ENCODE measurements around the gene ATF6.

DNA sequence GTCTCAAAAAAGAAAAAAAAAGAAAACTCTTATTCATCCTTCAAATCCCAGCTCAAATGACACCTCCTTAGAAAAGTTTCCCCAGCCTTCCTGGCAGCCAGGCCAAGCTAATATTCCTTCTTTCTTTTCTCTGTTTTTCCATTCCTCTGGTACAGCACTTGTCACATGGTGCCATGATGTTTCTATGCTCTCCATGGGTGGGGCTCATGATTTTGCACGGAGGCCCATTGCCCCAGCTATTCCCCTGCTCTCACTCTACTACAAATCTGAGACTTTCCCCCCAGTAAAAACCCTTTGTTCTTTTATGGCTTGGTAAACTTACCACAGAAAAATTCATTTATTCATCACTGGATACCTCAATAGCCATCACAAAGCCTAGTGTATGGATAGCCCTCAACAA is 231.0 kb downstream of the ATF6 start:
- TF ChIP-seq, protein P1, sequence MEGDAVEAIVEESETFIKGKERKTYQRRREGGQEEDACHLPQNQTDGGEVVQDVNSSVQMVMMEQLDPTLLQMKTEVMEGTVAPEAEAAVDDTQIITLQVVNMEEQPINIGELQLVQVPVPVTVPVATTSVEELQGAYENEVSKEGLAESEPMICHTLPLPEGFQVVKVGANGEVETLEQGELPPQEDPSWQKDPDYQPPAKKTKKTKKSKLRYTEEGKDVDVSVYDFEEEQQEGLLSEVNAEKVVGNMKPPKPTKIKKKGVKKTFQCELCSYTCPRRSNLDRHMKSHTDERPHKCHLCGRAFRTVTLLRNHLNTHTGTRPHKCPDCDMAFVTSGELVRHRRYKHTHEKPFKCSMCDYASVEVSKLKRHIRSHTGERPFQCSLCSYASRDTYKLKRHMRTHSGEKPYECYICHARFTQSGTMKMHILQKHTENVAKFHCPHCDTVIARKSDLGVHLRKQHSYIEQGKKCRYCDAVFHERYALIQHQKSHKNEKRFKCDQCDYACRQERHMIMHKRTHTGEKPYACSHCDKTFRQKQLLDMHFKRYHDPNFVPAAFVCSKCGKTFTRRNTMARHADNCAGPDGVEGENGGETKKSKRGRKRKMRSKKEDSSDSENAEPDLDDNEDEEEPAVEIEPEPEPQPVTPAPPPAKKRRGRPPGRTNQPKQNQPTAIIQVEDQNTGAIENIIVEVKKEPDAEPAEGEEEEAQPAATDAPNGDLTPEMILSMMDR (conservative IDR thresholded peaks at IDR 0.05), result no peak
- no peak for TF ChIP-seq ZFX (IDR thresholded peaks at IDR 0.05)

Measured in C4-2B (cell line).